HS-5 (cell line): ENCODE results near the gene PPP3CB.

Experiments used
- DNase-seq: peaks from one replicate; pipeline ENCODE4 v3.0.0-alpha.2; 2012; ENCODE audit warnings: low read depth

The PPP3CB gene

DNA sequence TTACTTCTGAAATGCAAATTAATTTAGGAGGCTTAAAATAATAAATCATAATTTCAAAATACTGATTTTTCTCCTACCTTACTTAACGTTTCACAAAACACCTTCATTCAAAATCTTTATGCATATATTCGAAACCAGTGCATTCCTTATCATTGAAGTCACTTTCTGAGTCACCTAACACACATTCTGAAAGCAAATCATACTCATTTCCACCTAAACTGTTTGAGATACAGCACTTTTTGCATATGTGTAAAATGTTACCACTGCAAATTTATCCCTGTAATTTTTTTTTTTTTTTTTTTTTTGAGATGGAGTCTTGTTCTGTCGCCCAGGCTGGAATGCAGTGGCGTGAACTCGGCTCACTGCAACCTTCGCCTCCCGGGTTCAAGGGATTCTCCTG, 15.7 kb downstream of the PPP3CB start:
- DNase-seq = peak; percentile 63

DNA sequence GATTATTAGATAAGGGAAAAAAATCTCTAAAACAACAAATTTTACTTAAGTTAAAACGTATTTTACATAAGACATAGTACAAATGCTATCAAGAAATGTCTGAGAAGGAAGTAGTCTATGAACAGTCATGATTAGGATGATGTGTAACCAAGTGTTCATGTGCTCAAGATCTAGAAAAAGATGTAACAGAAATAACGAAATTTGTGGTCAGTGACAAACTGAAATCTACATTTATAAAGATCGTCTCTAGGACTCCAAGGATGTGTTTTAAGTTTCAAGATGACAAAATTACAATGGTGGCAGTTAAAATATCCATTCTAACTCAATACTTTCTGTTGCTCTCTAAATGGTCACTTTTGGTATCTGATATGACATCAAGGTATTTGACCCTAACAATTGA, 17.2 kb downstream of the PPP3CB start:
- DNase-seq = no peak

DNA sequence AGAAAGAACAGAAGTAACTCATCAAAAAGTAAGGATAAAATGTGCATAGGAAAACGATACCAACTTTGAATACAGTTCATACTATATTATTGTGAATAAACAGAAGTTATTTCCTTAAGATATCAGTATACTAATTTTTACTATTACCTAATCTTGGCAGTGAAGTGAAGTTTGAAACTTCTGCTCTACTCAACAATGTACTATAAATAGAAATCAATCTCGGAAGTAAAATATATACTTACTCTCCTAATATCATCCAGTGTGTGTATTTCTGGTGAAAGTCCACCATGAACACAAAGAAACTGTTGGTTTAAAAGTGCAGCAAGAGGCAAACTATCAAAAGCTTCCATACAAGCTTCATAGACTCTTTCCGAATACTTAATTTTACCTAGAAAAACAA, 24.6 kb downstream of the PPP3CB start:
- no peak for DNase-seq

DNA sequence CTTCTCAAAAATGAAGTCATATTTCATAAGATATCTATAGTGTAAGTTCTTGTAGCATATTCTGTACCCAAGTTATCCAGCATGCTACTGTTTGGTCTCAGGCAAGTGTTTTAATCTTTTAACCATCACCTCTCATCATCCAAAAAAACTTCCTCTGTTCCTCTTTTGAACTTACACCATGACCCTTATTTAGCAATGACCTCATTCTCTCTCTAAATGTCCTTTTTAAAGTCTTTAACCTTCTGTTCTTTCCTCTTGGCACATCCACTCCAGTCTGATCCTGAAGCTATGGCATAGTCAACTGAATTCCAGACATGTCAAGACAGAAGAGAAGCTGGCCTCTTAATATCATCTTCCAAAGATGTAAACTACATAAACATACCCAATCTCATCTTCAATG, 26.2 kb downstream of the PPP3CB start:
- no peak for DNase-seq

DNA sequence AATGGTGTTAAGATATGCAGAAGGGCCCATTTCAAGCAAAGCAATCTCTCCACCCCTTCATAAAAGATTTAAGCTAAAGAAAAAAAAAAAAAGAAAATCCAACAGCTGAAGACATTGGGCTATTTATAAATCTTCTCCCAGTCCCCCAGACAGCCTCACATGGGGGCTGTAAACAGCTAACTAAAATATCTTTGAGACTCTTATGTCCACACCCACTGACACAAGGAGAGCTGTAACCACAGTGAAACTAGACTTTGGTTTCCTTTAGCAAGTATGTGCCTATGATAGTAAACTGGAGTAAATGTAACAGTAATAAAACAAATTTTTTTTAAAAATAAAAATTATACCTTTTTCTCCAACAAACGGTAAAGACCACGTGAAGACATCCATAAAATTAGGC, 28.6 kb downstream of the PPP3CB start:
- no peak for DNase-seq

DNA sequence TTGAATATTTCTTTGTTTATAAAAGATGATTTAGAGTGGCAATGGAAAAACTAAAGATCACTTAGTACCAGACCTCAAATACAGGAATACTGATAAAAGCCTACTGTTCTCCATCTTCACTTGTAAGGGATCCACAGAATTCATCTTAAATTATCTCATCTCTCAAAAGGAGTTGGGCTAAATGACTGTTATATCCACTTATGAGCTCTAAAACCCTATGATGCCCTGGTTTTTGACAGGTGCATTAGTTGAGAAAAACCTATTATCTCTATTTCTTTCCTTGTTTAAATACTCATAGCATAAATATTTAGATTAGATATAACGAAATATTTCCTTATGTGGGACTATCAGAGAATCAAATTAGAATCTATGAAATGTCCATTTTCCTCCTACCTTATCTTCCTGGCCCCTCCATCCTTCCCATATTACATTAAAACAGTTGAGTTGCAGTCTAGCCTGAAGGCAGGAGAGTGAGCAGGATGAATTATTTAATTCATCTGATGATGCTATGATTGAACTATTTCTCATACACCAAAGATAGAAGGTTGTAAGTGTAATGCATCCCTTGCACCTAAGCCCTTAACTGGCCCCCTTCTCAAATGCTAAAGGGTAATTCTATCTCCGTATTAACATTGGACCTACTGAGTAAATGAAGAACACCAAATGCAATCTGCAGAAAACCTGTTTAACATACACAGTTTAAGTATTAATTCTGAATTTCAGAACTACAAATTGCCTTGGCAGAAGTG, 29.7 kb downstream of the PPP3CB start:
- no peak for DNase-seq

DNA sequence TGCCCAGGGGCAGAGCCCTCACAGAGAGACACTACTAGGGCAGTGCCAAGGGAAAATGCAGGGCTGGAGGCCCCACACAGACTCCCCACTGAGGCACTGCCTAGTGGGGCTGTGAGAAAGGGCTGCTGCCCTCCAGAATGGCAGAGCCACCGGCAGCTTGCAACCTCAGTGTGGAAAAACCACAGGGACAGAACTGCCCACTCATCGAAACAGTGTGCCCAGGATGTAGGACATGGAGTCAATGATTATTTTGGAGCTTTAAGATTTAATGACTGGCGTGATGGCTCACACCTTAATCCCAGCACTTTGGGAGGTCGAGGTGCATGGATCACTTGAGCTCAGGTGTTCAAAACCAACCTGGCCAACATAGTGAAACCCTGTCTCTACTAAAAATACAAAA, 34.9 kb downstream of the PPP3CB start:
- no peak for DNase-seq

DNA sequence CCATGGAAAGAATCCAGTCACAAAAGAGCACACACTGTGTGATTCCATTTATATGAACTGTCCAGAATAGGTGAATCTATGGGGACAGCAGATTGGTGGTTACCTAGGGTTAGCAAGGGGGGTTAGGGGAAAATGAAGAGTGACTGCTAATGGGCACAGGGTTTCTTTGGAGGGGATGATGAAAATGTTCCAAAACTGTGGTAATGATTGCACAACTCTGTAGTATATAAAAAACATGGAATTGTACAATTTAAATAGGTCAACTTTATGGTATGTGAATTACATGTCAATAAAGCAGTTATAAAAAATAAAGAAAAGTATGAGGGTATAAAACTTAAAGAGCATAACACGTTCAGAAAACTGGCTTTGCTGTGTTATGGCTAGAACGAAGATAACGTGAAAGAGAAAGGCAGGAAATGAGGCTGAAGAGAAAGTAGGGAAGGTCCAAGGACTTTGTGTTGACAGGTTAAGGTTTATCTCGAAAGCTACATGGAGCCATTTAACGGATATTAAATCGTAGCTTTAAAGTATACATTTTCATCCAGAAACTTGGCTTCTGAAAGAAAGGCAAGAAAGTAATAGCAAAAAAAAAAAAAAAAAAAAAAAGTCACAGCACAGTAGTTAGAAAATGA, 36.0 kb downstream of the PPP3CB start:
- no peak for DNase-seq

DNA sequence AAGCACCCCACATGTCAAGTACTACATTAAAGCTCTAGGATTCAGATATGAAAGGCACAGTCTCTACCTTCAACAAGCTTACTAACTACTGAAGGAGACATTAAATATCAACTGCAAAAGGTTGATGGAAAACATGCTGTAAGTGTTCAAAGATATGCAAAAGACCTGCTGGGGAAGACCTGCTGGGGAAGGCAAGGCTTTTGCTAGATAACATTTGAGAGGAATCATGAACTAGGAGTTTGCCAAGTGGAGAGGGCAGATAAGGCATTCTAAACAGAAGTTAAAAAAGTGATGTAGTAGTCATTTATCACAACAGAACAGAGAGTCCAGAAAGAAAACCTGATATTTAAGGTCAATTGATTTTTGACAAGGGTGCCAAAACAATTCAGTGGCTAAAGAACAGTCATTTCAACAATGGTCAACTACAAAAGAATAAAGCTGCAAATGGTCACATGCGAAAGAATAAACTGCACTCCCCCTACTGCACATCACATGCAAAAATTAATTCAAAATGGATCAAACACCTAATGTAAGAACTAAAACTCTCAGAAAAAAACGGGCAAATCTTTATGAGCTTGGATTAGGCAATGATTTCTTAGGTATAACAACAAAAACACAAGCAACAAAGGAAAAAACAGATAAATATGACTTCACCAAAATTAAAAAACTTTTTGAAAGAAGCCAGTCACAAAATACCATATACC, 39.5 kb downstream of the PPP3CB start:
- no peak for DNase-seq

DNA sequence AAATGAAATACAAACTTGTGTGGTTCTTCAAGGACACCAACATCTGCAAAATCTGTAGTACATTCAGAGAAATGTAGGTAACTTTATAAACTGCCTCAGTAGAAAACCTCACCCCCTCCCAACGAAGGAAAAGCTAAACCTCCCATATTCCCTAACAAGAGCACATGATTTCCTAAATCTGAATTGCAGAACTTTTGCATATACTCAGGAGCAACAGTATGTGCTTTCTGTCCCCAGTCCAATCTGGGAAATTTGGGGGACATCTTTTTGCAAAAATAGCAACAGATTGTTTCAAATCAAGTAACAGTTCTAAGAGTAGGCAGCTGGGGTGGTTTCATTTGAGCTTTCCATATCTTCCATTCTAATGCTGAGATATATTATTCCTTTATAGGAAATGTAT, 46.7 kb downstream of the PPP3CB start:
- no peak for DNase-seq

DNA sequence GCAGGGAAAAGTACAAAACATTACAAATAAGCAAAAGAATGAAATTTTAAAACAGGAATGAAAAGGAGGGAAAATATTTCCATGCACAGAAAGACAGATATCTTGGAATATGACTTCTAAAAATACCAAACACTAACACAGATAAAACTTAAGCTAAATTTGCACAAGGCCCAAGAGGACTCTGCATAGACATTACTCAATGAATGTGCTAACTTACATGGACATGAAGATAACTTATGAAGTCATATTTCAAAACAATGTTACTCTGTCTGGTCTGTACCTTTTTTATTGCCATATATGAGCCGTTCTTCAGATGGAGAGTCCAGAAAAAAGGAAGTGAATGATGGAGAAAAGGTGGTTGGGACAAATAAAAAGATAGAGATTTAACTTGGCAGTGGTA, 47.4 kb downstream of the PPP3CB start:
- DNase-seq = no peak

DNA sequence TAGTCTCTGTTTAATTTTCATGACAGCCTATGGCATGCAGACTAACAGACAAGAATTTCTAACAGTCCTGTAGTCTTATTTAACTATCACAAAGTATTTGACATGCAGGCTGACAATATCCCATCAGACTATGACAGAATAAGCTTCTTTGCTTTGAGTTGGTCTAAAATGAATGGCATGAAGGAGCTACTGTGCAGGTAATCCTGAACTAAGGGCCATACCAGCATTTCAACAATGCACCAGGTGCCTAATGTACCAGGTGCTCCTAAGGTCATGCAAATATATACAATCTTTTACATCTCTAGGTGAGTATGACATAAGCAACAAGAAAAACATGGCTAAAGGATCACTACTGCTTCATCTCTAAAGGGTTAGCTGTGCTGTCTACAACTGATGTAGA, 48.9 kb downstream of the PPP3CB start:
- DNase-seq = no peak

DNA sequence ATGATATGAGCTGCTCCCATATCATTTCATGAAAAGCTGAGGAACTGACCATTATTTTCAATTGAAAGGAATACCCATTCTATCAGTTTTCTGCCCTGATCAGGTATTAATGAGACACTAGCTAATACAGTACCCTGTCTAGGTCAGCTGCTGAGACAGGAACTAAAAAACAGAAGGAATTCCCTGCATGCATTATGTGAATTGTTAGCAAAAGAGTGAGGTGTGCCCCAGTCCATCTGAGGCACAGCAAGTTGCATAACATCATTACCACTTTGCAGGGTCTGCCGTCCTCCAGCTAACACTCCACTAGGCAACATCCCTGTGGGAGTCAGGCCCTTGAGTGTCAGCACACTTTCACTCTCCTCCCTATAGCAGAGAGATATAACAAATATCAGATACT, 51.4 kb downstream of the PPP3CB start:
- DNase-seq = no peak

DNA sequence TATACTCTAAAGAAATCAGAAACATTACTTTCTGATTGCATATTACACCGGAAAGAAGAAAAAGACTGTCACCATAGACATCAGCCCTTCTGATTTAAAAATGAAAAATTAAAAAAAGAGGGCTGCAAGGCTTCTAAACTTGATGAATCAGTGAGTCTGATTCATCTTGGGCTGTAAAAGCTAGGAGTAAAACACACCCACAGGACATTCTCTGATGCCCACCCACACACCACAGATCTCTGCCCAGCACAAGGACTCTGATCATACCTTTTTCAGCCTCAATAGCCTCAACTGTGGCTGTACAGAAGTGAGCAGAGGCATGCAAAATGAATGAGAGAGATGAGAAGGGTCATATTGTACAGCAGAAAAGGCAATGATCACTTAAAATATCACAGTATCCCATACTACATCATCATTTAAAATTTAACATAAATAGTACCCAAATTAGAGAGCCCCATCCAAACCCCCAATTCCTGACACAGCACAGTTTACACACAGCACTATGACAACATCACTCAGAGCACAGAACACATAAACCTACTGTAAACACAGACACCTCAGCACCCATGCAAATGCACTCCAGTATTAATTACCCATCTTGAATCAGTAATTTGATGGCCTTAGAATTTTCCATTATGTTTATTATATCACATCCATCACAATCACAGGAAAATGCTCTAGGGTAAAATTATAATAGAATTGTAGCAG, 56.1 kb downstream of the PPP3CB start:
- DNase-seq = peak; percentile 33

DNA sequence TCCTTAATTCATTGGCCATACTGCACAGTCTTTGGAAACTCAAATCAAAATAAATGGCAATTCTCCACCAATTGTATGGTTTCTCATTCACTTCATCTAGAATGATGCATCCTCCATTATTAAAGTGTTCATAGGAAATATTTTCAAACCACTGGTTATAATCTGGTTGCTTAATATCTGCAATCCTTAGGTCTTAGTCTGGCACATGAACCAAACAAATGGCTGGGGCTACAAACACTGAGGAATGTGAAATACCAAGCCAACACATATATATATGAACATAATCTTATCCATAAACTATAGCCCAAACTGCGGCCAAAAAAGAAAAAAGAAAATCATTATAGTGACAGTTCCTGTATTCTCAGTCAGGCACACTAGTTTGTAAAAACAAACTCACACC, 56.8 kb downstream of the PPP3CB start:
- no peak for DNase-seq

DNA sequence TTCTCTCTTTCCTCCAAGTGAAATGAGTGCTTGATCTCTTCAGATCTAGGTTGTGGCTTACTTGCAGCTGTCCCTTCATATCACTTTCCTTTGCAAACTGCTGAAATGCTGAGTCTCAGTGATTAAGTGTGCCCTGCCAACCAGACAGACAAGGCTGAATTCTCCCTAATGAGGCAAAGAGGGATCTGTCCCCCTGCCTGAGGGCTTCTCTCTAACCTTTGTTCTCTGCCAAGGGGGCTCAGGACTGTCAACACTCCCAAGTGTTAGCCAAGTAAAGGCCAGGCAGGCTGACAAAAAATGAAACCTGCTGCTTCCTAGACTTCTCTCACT, 62.3 kb downstream of the PPP3CB start, which contains the start of gene MSS51:
Gene MSS51 (minus strand): TSS at position 24 of the 330 bp plus-strand sequence. CDS start 5,277 bp downstream, outside the sequence.
- DNase-seq = no peak

DNA sequence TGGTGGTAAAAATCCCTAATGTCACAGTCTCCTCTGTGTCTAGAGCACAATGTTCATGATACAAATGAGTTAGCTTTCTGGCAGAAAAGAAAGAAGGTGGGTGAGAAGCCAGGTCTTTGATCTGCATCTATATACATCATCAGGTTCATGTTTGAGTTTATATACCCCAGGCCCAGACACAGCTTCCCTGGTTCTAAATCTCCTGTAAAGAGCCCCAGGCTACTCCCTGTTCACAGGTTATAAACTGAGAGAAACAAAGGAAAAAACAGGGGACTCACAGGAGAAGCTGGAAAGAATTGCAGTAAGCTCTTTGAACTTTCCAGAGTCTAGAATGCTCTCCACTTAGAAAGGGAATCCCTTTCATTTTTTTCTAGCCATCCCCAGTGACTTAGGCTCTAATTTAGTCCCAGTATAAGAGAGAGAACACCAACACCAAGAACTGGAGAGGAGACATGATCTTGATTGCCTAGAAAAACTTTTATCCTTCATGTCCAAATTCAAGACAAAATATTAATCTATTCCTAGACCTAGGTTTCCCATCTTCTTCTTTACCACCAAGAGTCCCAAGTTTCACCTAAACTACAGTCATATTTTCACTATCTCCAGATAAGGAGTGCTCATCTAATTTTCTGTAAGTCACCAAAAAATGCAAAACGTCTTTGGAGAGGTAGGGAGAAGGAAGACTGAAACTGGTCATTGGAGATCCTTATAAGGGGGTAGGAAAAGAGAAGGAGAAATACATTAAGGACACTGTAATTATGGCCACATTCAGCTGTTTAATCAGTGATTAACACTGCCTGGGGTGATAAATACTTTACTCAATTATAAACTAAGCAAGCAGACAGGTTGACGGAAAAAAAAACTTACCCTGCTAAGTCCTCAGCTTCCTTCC, 62.9 kb downstream of the PPP3CB start:
- DNase-seq = no peak

DNA sequence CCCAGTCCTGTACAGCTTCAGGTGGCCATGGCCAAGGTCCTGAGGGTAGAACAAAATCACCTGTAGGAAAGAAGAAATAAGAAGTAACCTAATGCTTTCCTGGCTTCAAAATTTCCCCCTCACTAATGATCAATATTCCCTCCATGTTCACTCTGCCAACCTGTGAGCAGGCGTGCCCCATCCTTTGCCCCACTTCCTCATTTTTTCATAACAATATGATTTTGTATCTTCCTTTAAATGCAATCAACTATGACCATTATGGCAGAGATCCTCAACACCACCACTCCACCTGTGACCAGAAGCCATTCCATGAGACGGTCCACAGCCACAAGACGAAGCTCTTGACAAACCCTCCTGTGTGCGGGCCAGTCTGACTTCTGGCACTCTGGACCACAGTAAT, 69.5 kb downstream of the PPP3CB start:
- no peak for DNase-seq

DNA sequence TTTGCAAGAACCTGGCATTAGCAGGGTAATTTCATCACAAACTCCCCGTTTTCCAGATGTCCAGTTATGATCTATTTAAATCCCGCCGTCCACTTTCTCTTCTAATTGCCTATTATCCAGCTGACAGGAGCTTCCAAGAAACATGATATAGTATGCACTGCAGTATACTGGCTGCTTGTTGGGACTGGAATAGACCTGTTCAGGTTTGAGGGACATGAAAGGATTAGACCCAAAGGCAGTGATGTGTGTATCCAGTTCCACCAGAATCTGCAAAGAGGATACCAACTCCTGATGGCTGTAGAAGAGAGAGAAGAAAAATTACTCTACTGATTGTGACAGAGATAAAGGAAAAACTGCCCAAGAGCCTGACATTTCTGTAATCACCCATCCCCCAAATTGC, 71.3 kb downstream of the PPP3CB start:
- DNase-seq = no peak

DNA sequence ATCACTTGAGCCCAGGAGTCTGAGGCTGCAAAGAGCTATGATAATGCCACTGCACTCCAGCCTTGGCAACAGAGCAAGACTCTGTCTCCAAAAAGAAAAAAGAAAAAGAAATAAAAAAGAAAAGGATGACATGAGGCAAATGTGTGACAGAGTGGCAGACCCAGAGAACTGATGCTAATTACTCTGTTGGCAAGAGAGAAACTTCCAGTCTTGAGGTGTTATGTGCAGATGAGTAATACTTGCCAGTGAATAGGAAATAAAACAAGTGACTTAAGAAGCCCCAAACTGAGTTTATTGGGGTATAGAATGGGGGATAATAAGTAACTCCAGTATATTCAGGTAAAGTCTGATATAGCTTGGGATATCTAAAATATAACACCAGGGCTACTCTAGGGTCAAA, 72.5 kb downstream of the PPP3CB start:
- no peak for DNase-seq

DNA sequence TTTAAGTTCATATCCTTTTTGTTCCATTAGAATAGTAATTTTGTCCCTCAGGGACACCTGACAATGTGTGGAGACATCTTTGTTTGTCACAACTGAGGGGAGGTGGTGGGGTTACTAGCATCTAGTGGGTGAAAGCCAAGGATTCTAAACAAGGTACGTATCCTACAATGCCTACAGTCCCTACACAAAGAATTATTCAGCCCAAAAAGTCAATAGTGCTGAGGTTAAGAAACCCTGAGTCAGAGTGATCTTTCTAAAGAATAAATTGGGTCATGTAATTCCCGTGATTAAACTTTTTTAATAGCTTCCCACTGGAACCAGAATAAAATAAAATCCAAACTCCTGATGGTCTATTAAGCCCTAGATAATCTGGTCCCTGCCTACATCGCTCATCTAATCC, 79.3 kb downstream of the PPP3CB start:
- DNase-seq = no peak
